GM21717 (cell line): ENCODE data around the gene ZHX3.

Experiments
- ATAC-seq: cut with Tn5 transposase; IDR thresholded peaks from one replicate; pipeline ENCODE4 v1.9.1; 2021; ENCODE audit warnings: mild to moderate bottlenecking, moderate library complexity; ENCODE audit not compliant: unreplicated experiment

Gene ZHX3

GRCh38 chr20:41200446-41201202, 116.9 kb downstream of the ZHX3 start:
- ATAC-seq = no peak

GRCh38 chr20:41198443-41198842, 119.1 kb downstream of the ZHX3 start:
- no peak for ATAC-seq

DNA sequence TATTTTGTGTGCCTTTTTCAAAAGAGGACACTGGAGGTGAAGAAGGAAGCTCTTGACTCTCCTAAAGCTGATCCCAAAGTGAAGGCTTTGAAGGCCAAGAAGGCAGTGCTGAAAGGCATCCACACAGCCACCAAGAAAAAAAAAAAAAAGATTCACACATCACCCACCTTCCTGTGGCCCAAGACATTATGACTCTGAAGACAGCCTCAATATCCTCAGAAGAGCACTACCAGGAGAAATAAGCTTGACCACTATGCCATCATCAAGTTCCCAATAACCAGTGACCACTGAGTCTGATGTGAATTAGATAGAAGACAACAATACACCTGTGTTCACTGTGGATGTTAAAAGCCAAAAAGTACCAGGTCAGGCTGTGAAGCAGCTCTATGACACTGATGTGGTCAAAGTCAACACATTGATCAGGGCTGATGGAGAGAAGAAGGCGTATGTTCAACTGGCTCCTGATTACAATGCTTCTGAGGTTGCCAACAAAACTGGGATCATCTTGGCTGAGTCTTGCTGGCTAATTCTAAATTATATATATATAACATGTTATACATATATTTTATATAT, 120.8 kb downstream of the ZHX3 start:
- ATAC-seq = no peak

GRCh38 chr20:41192575-41192974, 125.0 kb downstream of the ZHX3 start:
- ATAC-seq = no peak

DNA sequence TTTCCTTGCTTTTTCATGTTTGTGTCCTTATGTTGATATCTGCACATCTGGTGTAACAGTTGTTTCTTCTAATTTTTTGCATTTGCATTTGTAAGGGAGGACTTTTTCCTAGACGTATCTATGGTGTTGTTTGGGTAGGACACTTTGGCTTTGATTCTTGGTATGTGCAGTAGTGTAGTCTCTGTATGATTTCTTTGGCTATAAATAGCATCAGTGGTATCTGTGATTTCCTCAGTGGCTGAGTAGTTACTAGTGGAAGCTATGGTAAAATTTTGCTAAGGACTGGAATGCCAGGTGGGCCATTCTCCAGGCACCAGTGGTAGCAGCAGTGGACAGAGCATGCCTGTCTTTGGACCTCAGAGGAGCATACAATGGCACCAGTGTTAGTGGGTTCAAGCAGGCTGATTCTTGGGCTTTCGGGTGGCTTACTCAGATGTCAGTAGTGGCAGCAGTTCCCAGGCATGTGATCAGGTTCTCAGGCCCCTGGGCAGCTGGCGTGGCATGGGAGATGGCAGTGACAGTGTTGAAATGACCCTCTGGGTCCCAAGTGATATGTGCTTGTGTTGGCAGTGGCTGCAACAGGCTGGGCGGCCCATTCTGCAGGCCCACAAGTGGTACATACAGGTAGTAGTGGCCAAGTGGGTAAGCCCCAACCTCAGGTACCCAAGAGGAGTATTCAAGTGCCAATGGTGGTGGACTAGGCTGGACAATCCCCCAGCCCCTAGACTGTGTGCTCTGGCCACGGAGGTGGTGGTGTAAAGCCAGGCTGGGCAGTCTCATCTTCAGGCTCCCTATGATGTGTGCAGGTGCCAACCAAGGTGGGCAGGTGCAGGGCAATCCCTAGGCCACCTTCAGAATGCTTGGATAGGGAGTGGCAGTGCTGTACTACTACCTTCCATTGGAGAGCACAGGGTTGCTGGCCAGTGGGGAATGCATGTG, 125.7 kb downstream of the ZHX3 start:
- ATAC-seq = no peak

- ATAC-seq = no peak
Measured at GRCh38 chr20:41187668-41188067, 129.9 kb downstream of the ZHX3 start.

DNA sequence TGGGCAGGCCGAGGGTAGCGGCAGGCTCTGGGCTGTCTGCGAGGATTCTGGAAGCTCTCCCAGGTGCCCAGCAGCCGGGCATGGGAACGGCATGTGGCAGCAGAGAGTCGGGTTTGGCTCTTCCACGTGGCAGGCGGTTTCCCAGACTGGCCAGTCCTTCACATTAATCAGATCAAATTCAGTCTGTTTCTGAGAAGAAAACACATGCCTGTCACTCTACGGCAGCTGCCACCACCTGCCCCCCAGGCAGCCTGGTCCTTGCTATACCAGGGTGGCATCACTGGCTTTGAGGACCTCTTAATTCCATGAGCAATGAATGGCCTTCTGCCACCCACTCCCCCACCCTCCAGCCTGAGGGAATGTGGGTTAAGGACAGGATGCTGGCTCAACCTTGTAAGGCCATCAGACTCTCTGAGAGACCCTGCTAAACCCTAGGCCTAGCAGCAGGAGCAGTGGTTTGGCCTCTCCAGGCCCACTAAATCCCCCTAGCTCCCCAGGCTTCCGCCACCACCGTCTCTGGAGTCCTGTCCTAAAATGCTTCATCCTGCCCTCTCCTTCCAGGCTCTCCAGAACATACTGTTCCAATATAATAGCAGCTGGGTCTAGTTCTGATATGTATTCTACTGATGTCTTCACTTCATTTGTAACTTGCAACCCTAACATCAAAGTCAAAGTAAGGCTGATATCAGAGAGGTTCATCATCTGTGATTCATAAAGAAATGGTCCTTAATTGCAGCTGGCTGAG, 132.3 kb downstream of the ZHX3 start:
- no peak for ATAC-seq

- no peak for ATAC-seq
Measured at GRCh38 chr20:41183831-41184230, 133.7 kb downstream of the ZHX3 start.

GRCh38 chr20:41183391-41183790, 134.1 kb downstream of the ZHX3 start:
- no peak for ATAC-seq

- no peak for ATAC-seq
Measured at GRCh38 chr20:41182296-41183212, 135.0 kb downstream of the ZHX3 start.

DNA sequence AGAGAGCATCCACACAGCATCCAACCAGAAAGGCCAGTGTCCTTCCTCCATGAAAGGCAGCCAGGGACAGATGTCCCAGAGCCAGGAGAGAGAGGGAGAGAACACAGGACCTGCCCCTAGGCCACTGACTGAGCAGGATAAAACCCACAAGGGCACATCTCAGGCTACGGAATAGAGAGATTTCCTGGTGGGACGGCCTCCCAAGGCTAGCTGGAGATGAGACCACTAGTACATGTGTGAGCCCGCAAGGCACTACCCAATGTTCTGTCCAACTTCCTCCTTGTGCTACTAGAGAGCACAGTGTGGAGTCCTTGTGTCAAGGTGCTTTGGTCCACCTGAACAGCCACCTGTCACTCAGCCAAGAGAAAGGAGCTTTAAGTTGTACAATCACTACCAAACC, 136.0 kb downstream of the ZHX3 start:
- no peak for ATAC-seq

DNA sequence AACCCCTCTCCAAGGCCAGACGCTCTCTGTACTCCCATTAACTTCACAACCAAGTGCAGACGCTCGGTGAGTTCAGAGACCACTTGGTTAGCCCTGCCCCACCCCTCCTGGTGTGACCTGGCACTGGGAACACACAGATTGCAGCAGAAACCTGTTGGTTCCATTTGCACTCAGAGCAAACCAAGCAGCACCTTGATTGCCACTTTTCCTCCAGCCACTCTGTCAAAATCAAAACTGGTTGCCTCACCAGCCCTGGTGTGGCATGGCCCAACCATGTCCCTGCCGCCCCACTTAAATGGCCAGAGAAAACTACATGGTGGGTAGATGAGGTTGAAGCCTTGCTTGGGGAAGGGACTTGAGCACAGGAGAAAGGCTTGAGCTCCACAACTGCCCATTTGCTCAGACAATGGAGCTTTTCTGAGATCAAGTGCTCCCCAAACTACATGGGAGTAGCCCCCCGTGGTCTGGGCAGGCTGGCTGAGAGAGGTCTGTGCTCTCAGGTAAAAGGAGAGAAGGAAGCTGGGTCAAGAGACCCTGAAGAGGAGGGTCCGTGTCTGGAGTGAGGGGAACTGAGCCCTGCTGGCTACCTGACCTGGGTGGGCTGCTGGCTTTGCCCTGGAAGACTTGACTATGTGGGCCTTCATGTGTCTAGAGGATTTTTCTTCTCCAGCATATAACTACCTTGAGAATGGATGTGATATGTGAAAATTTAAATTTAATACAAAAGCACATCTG, 136.8 kb downstream of the ZHX3 start:
- ATAC-seq = no peak

DNA sequence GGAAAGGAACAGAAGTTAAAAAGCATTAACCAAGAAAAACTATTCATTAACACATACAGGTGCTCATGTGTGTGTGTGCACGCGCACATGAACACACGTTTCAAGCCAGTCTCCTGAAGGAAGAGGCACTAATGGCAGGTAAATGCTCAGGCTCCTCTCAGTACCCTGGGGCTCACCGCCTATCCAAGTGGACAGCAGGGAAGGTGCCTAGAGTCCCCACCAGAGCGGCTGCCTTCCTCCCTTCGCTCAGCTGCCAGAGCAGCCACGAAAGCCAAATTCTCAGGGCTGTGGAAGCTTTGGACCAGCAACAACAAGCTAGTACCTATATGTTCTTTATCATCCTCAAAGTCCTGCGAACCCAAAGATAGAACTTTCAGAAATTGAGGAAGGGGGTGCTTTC, 137.6 kb downstream of the ZHX3 start:
- no peak for ATAC-seq

DNA sequence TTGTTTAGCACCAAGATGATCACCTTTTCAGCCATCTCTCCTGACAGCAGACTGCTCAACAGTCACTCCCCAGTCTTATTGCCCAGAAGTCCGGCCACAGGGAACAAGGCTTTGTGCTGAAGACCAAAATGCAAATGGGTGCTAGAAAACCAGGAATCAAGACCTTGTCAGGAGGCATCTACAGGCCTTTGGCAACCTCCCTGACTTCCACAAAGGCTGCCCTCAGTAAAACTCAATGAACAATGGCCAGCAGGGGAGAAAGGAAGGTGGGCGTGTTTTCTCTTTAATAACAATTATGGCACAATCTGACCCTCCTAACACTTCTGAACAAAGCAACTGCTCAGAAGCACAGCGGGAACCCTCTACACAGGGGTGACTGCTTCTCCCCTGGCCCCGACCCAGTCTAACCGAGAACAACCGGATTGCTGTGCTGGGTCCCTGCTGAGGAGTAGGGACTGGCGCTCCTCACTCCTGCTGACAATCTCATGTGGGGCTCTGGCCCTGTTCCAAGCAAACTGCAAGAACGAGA, 138.6 kb downstream of the ZHX3 start:
- ATAC-seq = no peak

GRCh38 chr20:41178495-41178894, 139.0 kb downstream of the ZHX3 start:
- ATAC-seq = no peak

GRCh38 chr20:41177636-41178035, 139.9 kb downstream of the ZHX3 start:
- no peak for ATAC-seq

GRCh38 chr20:41176711-41177552, 140.6 kb downstream of the ZHX3 start:
- ATAC-seq = no peak

DNA sequence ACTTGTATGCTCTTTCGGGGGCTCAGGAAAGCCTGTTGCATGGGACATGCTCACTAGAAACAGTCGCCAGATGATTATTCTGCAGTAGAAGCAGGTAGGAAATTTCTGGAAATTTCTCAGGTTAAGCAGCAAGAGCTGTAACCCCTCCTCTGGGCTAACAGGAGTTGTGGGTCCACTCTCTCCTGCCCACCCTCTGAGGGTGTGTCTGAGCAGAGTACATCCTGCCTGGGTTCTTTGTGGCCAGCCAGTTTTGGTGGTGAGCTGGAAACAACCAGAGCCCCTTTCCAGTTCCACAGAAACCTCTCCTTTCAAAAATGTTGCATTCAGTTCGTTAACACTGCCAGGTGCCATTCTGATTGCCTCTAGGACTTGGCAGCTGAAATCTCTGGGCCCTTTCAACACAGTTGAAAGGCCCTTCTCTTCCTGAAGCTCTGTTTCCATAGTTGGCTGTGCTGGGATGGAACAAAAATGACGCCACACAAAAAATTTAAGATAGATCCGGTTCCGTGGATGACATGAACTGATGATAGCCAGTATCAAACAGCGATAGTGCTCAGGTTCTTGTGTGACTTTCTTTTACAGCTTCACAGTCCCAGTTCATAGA, 141.7 kb downstream of the ZHX3 start:
- no peak for ATAC-seq
